Activated T-cell treated with anti-CD3 and anti-CD28 coated beads, Interleukin-2, amount 50 U/mL, for 24 hours (primary cell): ENCODE data around the gene IKZF2.
"Not testable (repeated sequence)": the region's sequence is repeated elsewhere in the genome, so short reads cannot be mapped to it uniquely, and the experiment has no call there.

Experiments
- DNase-seq: peaks from one replicate; pipeline ENCODE4 v3.0.0-alpha.2; 2020
- H3K27ac Mint-ChIP-seq: 2 replicates; pipeline ENCODE4 v1.8.0; 2020; ENCODE audit warnings: mild to moderate bottlenecking, mixed read lengths
- H3K27me3 Mint-ChIP-seq: 2 replicates; pipeline ENCODE4 v1.8.0; 2020; ENCODE audit warnings: mixed read lengths
- H3K36me3 Mint-ChIP-seq: 2 replicates; pipeline ENCODE4 v1.8.0; 2020; ENCODE audit warnings: low read depth, mixed read lengths
- H3K4me1 Mint-ChIP-seq: 2 replicates; pipeline ENCODE4 v1.8.0; 2020; ENCODE audit warnings: low read depth, mixed read lengths
- H3K4me3 Mint-ChIP-seq: 2 replicates; pipeline ENCODE4 v1.8.0; 2020; ENCODE audit warnings: mild to moderate bottlenecking, moderate library complexity, mixed read lengths
- H3K9me3 Mint-ChIP-seq: 2 replicates; pipeline ENCODE4 v1.8.0; 2020; ENCODE audit warnings: mixed read lengths

The IKZF2 gene

GRCh38 chr2:213066443-213066743 lies 85.0 kb downstream of the IKZF2 start:
- no peaks in the 10 kb centered on the region for H3K9me3 Mint-ChIP-seq
- H3K4me1 Mint-ChIP-seq: peaks cover 32% of the 10 kb centered on the region
- H3K27ac Mint-ChIP-seq: peak overlapping the region; percentile 70
- H3K36me3 Mint-ChIP-seq: no peaks in the 10 kb centered on the region
- DNase-seq: no peak
- no peaks in the 10 kb centered on the region for H3K27me3 Mint-ChIP-seq
- H3K4me3 Mint-ChIP-seq: peak overlapping the region; percentile 55

- no peaks in the 10 kb centered on the region for H3K36me3 Mint-ChIP-seq
- H3K4me3 Mint-ChIP-seq: peak overlapping the region; percentile 55
- DNase-seq: no peak
- no peaks in the 10 kb centered on the region for H3K9me3 Mint-ChIP-seq
- H3K27me3 Mint-ChIP-seq: no peaks in the 10 kb centered on the region
- peak overlapping the region; percentile 70 for H3K27ac Mint-ChIP-seq
- H3K4me1 Mint-ChIP-seq: peaks cover 32% of the 10 kb centered on the region
These were observed 85.6 kb downstream of the IKZF2 start for GRCh38 chr2:213065583-213066442.

GRCh38 chr2:213064099-213064498 lies 87.3 kb downstream of the IKZF2 start:
- Mint-ChIP-seq H3K9me3 (no peaks in the 10 kb centered on the region), H3K4me3 (no peak overlapping the region), H3K4me1 (peaks cover 26% of the 10 kb centered on the region), H3K36me3 (no peaks in the 10 kb centered on the region), H3K27me3 (no peaks in the 10 kb centered on the region), H3K27ac (no peak overlapping the region)
- DNase-seq: no peak

- Mint-ChIP-seq H3K27me3 (no peaks in the 10 kb centered on the region), H3K4me1 (peaks cover 11% of the 10 kb centered on the region), H3K27ac (peak overlapping the region; percentile 51), H3K36me3 (peaks cover 2% of the 10 kb centered on the region), H3K9me3 (no peaks in the 10 kb centered on the region), H3K4me3 (no peak overlapping the region)
- DNase-seq: no peak
These were observed 93.4 kb downstream of the IKZF2 start for GRCh38 chr2:213057977-213058376.

- Mint-ChIP-seq H3K27ac (no peak overlapping the region), H3K36me3 (peaks cover 7% of the 10 kb centered on the region), H3K4me1 (no peaks in the 10 kb centered on the region), H3K27me3 (no peaks in the 10 kb centered on the region), H3K9me3 (no peaks in the 10 kb centered on the region), H3K4me3 (no peak overlapping the region)
- DNase-seq: no peak
These were observed 105.0 kb downstream of the IKZF2 start for GRCh38 chr2:213046431-213046830.

- Mint-ChIP-seq H3K4me1 (no peaks in the 10 kb centered on the region), H3K4me3 (no peak overlapping the region), H3K9me3 (no peaks in the 10 kb centered on the region), H3K36me3 (peaks cover 5% of the 10 kb centered on the region), H3K27ac (no peak overlapping the region), H3K27me3 (no peaks in the 10 kb centered on the region)
- no peak for DNase-seq
These were observed 107.8 kb downstream of the IKZF2 start for GRCh38 chr2:213043566-213043965.

GRCh38 chr2:213042262-213042661 lies 109.2 kb downstream of the IKZF2 start:
- no peak for DNase-seq
- Mint-ChIP-seq H3K36me3 (peaks cover 5% of the 10 kb centered on the region), H3K4me1 (peaks cover 10% of the 10 kb centered on the region), H3K9me3 (no peaks in the 10 kb centered on the region), H3K27ac (no peak overlapping the region), H3K27me3 (no peaks in the 10 kb centered on the region), H3K4me3 (no peak overlapping the region)

GRCh38 chr2:213036836-213037235 lies 114.6 kb downstream of the IKZF2 start:
- DNase-seq: no peak
- Mint-ChIP-seq H3K4me1 (peaks cover 40% of the 10 kb centered on the region), H3K36me3 (no peaks in the 10 kb centered on the region), H3K27ac (no peak overlapping the region), H3K27me3 (peaks cover 7% of the 10 kb centered on the region), H3K4me3 (no peak overlapping the region), H3K9me3 (no peaks in the 10 kb centered on the region)

GRCh38 chr2:213034585-213034984 lies 116.8 kb downstream of the IKZF2 start:
- peaks cover 7% of the 10 kb centered on the region for H3K27me3 Mint-ChIP-seq
- no peaks in the 10 kb centered on the region for H3K36me3 Mint-ChIP-seq
- peak overlapping the region; percentile 86 for H3K27ac Mint-ChIP-seq
- H3K4me1 Mint-ChIP-seq: peaks cover 44% of the 10 kb centered on the region
- no peak overlapping the region for H3K4me3 Mint-ChIP-seq
- no peak for DNase-seq
- no peaks in the 10 kb centered on the region for H3K9me3 Mint-ChIP-seq

GRCh38 chr2:213032607-213033006 lies 118.8 kb downstream of the IKZF2 start:
- H3K4me1 Mint-ChIP-seq: peaks cover 38% of the 10 kb centered on the region
- no peak overlapping the region for H3K4me3 Mint-ChIP-seq
- no peaks in the 10 kb centered on the region for H3K9me3 Mint-ChIP-seq
- no peak for DNase-seq
- H3K36me3 Mint-ChIP-seq: no peaks in the 10 kb centered on the region
- H3K27ac Mint-ChIP-seq: no peak overlapping the region
- H3K27me3 Mint-ChIP-seq: peaks cover 7% of the 10 kb centered on the region

GRCh38 chr2:213022987-213023386 lies 128.4 kb downstream of the IKZF2 start:
- H3K27me3 Mint-ChIP-seq: peaks cover 7% of the 10 kb centered on the region
- H3K36me3 Mint-ChIP-seq: no peaks in the 10 kb centered on the region
- H3K27ac Mint-ChIP-seq: peak overlapping the region; percentile 93
- H3K4me3 Mint-ChIP-seq: no peak overlapping the region
- no peak for DNase-seq
- no peaks in the 10 kb centered on the region for H3K9me3 Mint-ChIP-seq
- peaks cover 29% of the 10 kb centered on the region for H3K4me1 Mint-ChIP-seq

GRCh38 chr2:213021971-213022899 lies 129.2 kb downstream of the IKZF2 start:
- DNase-seq: no peak
- Mint-ChIP-seq H3K9me3 (no peaks in the 10 kb centered on the region), H3K27ac (peak overlapping the region; percentile 93), H3K4me1 (peaks cover 31% of the 10 kb centered on the region), H3K36me3 (no peaks in the 10 kb centered on the region), H3K4me3 (peak overlapping the region; percentile 0), H3K27me3 (peaks cover 9% of the 10 kb centered on the region)

- Mint-ChIP-seq H3K27me3 (peaks cover 11% of the 10 kb centered on the region), H3K4me1 (peaks cover 43% of the 10 kb centered on the region)
- DNase-seq, H3K36me3 Mint-ChIP-seq, H3K4me3 Mint-ChIP-seq, H3K27ac Mint-ChIP-seq, H3K9me3 Mint-ChIP-seq: not testable (repeated sequence)
These were observed 130.5 kb downstream of the IKZF2 start for GRCh38 chr2:213020913-213021312.

GRCh38 chr2:213020268-213020667 lies 131.1 kb downstream of the IKZF2 start:
- no peak overlapping the region for H3K4me3 Mint-ChIP-seq
- peaks cover 11% of the 10 kb centered on the region for H3K27me3 Mint-ChIP-seq
- no peak for DNase-seq
- peaks cover 5% of the 10 kb centered on the region for H3K9me3 Mint-ChIP-seq
- no peak overlapping the region for H3K27ac Mint-ChIP-seq
- peaks cover 49% of the 10 kb centered on the region for H3K4me1 Mint-ChIP-seq
- H3K36me3 Mint-ChIP-seq: no peaks in the 10 kb centered on the region

GRCh38 chr2:213019368-213019767 lies 132.0 kb downstream of the IKZF2 start:
- Mint-ChIP-seq H3K9me3 (peaks cover 5% of the 10 kb centered on the region), H3K4me1 (peaks cover 58% of the 10 kb centered on the region)

More at GRCh38 chr2:213019368-213019767, 132.0 kb downstream of the IKZF2 start:
- no peaks in the 10 kb centered on the region for H3K36me3 Mint-ChIP-seq
- peaks cover 13% of the 10 kb centered on the region for H3K27me3 Mint-ChIP-seq
- no peak overlapping the region for H3K4me3 Mint-ChIP-seq
- no peak for DNase-seq
- no peak overlapping the region for H3K27ac Mint-ChIP-seq
